K562 (cell line): ENCODE results near the gene NAA40. TPM values are rescaled to one million over a fixed set of nuclear protein-coding genes. Genes with fewer than 3 reads are reported as not detected.
A peak's percentile ranks its signal among the peaks of the same experiment; 100 is the strongest.

Source experiments
- ATAC-seq: fragments of 200-7000 bp; cut with Tn5 transposase; 3 replicates; pipeline ENCODE4 v1.9.1; 2020; ENCODE audit warnings: moderate library complexity
- BruUV-seq: library from RNA; stranded (reverse); fragments of 400-500 nt; replicated peaks from 2 replicates; lab custom pipeline; 2021; lab: Mats Ljungman, UMichigan
- CTCF ChIA-PET: fragments of 300-600 bp; formaldehyde crosslinking; extraction: SDS; loops from one replicate; lab custom pipeline; 2021; ENCODE audit warnings: low intra/inter-chr PET ratio; lab: Yijun Ruan, JAX
- POLR2A ChIA-PET: fragments of 300-600, 350-650 bp; sonication (Branson Sonifier 250); formaldehyde crosslinking; extraction: SDS; loops from one replicate; lab custom pipeline; 2021; ENCODE audit warnings: antibody characterized with exemption, inconsistent platforms; lab: Yijun Ruan, JAX
- DNase-seq, 4 experiments: peaks; one replicate each; pipeline versions ENCODE4 v3.0.0 to v3.0.0-alpha.2; 2011 to 2018; ENCODE audit warnings: low spot score in 3 of 4, mixed read lengths in 3 of 4; ENCODE audit errors: extremely low read depth in 1 of 4
- FAIRE-seq: peaks from 2 replicates; lab custom pipeline; 2011; peaks lifted over from hg19 to GRCh38; lab: Jason Lieb, UNC
- H2AFZ ChIP-seq: 2 replicates; pipeline ENCODE4 v1.6.0; 2011; ENCODE audit warnings: low read depth, low read length, control low read depth, inconsistent platforms
- H3K27ac ChIP-seq: fragments of 200-600 bp; 3 replicates; pipeline ENCODE4 v1.8.0; 2011; ENCODE audit warnings: low read depth, mild to moderate bottlenecking, control low read depth, inconsistent platforms, low read length, moderate library complexity, mixed read lengths; ENCODE audit errors: extremely low read depth
- H3K27me3 ChIP-seq, 2 experiments: fragments of 300-600 bp in 1 of 2; 2 replicates in 1 of 2; 3 replicates in 1 of 2; pipeline versions ENCODE4 v1.6.0 to v1.8.0; 2011; ENCODE audit warnings: inconsistent platforms in 2 of 2, low read length in 2 of 2, mild to moderate bottlenecking in 1 of 2, mixed read lengths in 1 of 2, moderate library complexity in 1 of 2; ENCODE audit not compliant: control insufficient read depth in 2 of 2, insufficient read depth in 2 of 2
- H3K36me3 ChIP-seq: fragments of 300-600 bp; 3 replicates; pipeline ENCODE4 v1.8.0; 2011; ENCODE audit warnings: mild to moderate bottlenecking, low read length, inconsistent platforms; ENCODE audit not compliant: control insufficient read depth, insufficient read depth
- H3K4me1 ChIP-seq, 2 experiments: fragments of 200-600 bp in 1 of 2; replicated peaks in 1 of 2; 2 replicates in 1 of 2; 3 replicates in 1 of 2; pipeline versions ENCODE4 v1.5.1 to v1.8.0; 2011; ENCODE audit warnings: inconsistent platforms in 2 of 2, low read length in 2 of 2, mild to moderate bottlenecking in 1 of 2, mixed read lengths in 1 of 2, moderate library complexity in 1 of 2; ENCODE audit not compliant: control insufficient read depth in 2 of 2, insufficient read depth in 2 of 2
- H3K4me2 ChIP-seq: 2 replicates; pipeline ENCODE4 v1.6.1; 2011; ENCODE audit warnings: low read length, control low read depth, inconsistent platforms, mixed read lengths; ENCODE audit not compliant: insufficient read depth
- H3K4me3 ChIP-seq: fragments of 200-600 bp; sonication (generic), shearing (Covaris generic); 2 replicates; pipeline ENCODE4 v1.5.1; 2016; ENCODE audit warnings: control low read depth, inconsistent platforms
- H3K79me2 ChIP-seq: fragments of 200-600 bp; 3 replicates; pipeline ENCODE4 v1.8.0; 2011; ENCODE audit warnings: low read length, inconsistent platforms; ENCODE audit not compliant: control insufficient read depth, insufficient read depth
- H3K9ac ChIP-seq, 2 experiments: 2 replicates each; pipeline versions ENCODE4 v1.6.0 to v1.6.1; 2011; ENCODE audit warnings: low read depth in 2 of 2, low read length in 2 of 2, control low read depth in 1 of 2, inconsistent platforms in 1 of 2, mild to moderate bottlenecking in 1 of 2, mixed read lengths in 1 of 2; ENCODE audit not compliant: insufficient read depth in 1 of 2
- H3K9me1 ChIP-seq: one replicate; pipeline ENCODE4 v1.6.0; 2011; ENCODE audit warnings: inconsistent platforms, mild to moderate bottlenecking, low read length, moderate library complexity; ENCODE audit not compliant: control insufficient read depth, insufficient read depth
- H3K9me3 ChIP-seq: replicated peaks from 2 replicates; pipeline ENCODE4 v1.5.1; 2011; ENCODE audit warnings: low read depth, low read length, inconsistent platforms; ENCODE audit not compliant: control insufficient read depth, insufficient read depth
- H4K20me1 ChIP-seq: replicated peaks from 2 replicates; pipeline ENCODE4 v1.6.1; 2011; ENCODE audit warnings: low read length, inconsistent platforms, mixed read lengths; ENCODE audit not compliant: control insufficient read depth, insufficient read depth
- BHLHE40 ChIP-seq: IDR thresholded peaks from 2 replicates; pipeline ENCODE4 v1.6.1; 2011; ENCODE audit warnings: low read length, improper control_type of control experiment
- NFIC ChIP-seq: fragments of 450-650 bp; IDR thresholded peaks from 2 replicates; pipeline ENCODE4 v1.6.1; 2017; ENCODE audit warnings: mild to moderate bottlenecking, inconsistent platforms
- WGBS: fragments of 100-300 bp; shearing (Covaris generic); methylation state at CpG from one replicate; pipeline ENCODE4 v1.1.6; 2016; ENCODE audit warnings: low coverage, mixed read lengths; ENCODE audit not compliant: insufficient coverage; ENCODE audit errors: missing lambda C conversion rate; 5-methylcytosine and 5-hydroxymethylcytosine counted together
- in situ Hi-C: fragments of 300-500 bp; cut with MboI; formaldehyde crosslinking; loops from 4 replicates; pipeline ENCODE4 v1.15.0; 2018; ENCODE audit warnings: inconsistent platforms, mixed read lengths
- intact Hi-C: fragments of 100-400 bp; cut with micrococcal nuclease; formaldehyde crosslinking; loops from 2 replicates; pipeline ENCODE4 v1.14.2; 2022
- polyA plus RNA-seq, 8 experiments: library from polyadenylated mRNA; depleted of rRNA in 4 of 8; stranded (reverse) in 5 of 8; unstranded in 3 of 8; fragments of >200 nt; fragmentation: Nextera tagmentation in 2 of 8; fragmentation: Illumina TruSeq in 1 of 8; extraction: Ambion mirVana in 2 of 8; extraction: Trizol in 1 of 8; gene quantifications; 2 replicates each; pipeline versions ENCODE4 v1.2.1 to v1.2.3, GENCODE V29; 2011 to 2014; ENCODE audit warnings: inconsistent platforms in 1 of 8, missing spikeins in 1 of 8
- total RNA-seq, 7 experiments: library from RNA; depleted of rRNA in 6 of 7; stranded (reverse); fragments of >200 nt in 6 of 7; fragmentation: Illumina TruSeq in 2 of 7; extraction: Trizol in 2 of 7; gene quantifications; 2 replicates each; pipeline versions ENCODE4 v1.2.1 to v1.2.3, GENCODE V29; 2011 to 2021; ENCODE audit warnings: low replicate concordance in 1 of 7
- TF ChIP-seq, protein P1 (sequence below): fragments of 450-650 bp; formaldehyde crosslinking; IDR thresholded peaks from 2 replicates; pipeline ENCODE4 v1.4.0; 2020; ENCODE audit warnings: mild to moderate bottlenecking, moderate library complexity
- TF ChIP-seq, protein P2 (sequence below), 2 experiments: fragments of 450-650 bp; conservative IDR thresholded peaks; 2 replicates each; pipeline ENCODE4 v1.6.1; 2017; ENCODE audit warnings: mild to moderate bottlenecking in 2 of 2, moderate library complexity in 2 of 2
- TF ChIP-seq, protein P3 (sequence below): fragments of 450-650 bp; IDR thresholded peaks from 2 replicates; pipeline ENCODE4 v1.6.1; 2016; ENCODE audit warnings: mild to moderate bottlenecking

NAA40 gene
- total and polyA plus RNA-seq, 9 of the 15 experiments (the other 6 are each of a cell fraction or from before 2014, with no cell fraction given), result 6.2 to 39.0 (median 23.1) TPM

DNA sequence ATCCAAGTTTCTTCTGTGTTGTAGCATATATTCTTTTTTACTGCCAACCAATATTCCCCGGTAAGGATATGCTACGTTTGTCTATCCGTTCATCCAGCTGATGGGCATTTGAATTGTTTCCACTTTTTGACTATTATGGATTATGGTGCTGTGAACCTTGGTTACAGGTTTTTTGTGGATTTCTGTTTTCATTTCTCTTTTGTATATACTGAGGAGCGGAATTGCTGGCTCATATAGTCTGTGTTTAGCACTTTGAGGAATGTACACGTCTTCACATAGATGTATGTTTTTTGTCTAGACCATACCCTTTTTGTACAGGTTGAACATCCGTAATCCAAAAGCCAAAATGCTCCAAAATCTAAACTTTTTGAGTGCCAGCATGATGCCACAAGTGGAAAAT is 45.4 kb upstream of the NAA40 start (continued):
- TF ChIP-seq, protein P1, sequence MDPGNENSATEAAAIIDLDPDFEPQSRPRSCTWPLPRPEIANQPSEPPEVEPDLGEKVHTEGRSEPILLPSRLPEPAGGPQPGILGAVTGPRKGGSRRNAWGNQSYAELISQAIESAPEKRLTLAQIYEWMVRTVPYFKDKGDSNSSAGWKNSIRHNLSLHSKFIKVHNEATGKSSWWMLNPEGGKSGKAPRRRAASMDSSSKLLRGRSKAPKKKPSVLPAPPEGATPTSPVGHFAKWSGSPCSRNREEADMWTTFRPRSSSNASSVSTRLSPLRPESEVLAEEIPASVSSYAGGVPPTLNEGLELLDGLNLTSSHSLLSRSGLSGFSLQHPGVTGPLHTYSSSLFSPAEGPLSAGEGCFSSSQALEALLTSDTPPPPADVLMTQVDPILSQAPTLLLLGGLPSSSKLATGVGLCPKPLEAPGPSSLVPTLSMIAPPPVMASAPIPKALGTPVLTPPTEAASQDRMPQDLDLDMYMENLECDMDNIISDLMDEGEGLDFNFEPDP (CRISPR knock-in tag), result no peak

DNA sequence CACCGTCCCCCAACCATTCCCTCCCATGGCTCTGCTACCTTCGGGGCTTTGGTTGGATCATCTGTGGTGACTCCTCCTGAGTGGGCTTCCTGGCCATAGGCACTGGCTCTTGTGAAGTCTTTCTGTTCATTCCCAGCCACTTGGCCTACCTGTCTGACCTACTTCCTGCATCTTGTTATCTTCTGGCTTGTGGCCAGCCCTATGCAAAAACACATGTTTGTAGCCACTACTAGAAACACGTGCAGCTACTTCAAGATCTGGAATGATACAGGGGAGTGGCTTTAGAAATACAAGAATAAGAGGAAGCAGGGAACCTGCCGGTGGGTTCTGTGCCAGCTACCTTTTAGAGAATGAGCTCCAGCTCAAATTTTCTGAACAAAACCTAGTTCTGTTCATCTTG is 42.7 kb upstream of the NAA40 start:
- DNase-seq, result peak in 1 of 4 experiments; percentile 40
- Histone ChIP-seq H3K9ac (no peak overlapping the region), H3K4me3 (no peak overlapping the region), H3K27ac (no peak overlapping the region), H2AFZ (no peak overlapping the region), H3K79me2 (peaks cover 32% of the 10 kb centered on the region), H4K20me1 (peaks cover 12% of the 10 kb centered on the region), H3K4me1 (peaks cover 3% of the 10 kb centered on the region in 2 experiments; a peak in 2 of 5 replicates), H3K4me2 (no peak overlapping the region), H3K9me1 (peaks cover 9% of the 10 kb centered on the region), H3K27me3 (no peaks in the 10 kb centered on the region), H3K9me3 (no peaks in the 10 kb centered on the region), H3K36me3 (peaks cover 80% of the 10 kb centered on the region)
- ChIA-PET POLR2A (no interaction called here), CTCF (no interaction called here)
- in situ Hi-C loops, result no loop called here
- FAIRE-seq, result no peak
- no TSS peak for BruUV-seq
- ATAC-seq, result no peak
- TF ChIP-seq, protein P2, sequence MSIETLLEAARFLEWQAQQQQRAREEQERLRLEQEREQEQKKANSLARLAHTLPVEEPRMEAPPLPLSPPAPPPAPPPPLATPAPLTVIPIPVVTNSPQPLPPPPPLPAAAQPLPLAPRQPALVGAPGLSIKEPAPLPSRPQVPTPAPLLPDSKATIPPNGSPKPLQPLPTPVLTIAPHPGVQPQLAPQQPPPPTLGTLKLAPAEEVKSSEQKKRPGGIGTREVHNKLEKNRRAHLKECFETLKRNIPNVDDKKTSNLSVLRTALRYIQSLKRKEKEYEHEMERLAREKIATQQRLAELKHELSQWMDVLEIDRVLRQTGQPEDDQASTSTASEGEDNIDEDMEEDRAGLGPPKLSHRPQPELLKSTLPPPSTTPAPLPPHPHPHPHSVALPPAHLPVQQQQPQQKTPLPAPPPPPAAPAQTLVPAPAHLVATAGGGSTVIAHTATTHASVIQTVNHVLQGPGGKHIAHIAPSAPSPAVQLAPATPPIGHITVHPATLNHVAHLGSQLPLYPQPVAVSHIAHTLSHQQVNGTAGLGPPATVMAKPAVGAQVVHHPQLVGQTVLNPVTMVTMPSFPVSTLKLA (conservative IDR thresholded peaks at IDR 0.05), result peak in 1 of 2 experiments; percentile 51; a peak in 1 of 4 replicates
- TF ChIP-seq BHLHE40 (peak; percentile 46; the same call in 1 of the 2 replicates), NFIC (peak; percentile 80)
- TF ChIP-seq, protein P3, sequence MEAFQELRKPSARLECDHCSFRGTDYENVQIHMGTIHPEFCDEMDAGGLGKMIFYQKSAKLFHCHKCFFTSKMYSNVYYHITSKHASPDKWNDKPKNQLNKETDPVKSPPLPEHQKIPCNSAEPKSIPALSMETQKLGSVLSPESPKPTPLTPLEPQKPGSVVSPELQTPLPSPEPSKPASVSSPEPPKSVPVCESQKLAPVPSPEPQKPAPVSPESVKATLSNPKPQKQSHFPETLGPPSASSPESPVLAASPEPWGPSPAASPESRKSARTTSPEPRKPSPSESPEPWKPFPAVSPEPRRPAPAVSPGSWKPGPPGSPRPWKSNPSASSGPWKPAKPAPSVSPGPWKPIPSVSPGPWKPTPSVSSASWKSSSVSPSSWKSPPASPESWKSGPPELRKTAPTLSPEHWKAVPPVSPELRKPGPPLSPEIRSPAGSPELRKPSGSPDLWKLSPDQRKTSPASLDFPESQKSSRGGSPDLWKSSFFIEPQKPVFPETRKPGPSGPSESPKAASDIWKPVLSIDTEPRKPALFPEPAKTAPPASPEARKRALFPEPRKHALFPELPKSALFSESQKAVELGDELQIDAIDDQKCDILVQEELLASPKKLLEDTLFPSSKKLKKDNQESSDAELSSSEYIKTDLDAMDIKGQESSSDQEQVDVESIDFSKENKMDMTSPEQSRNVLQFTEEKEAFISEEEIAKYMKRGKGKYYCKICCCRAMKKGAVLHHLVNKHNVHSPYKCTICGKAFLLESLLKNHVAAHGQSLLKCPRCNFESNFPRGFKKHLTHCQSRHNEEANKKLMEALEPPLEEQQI, result no peak
- intact Hi-C loops, result no loop called here
- 54% methylated on average over 4 of the region's 4 CpGs for WGBS
